Stimulated activated CD4-positive, alpha-beta T cell treated with anti-CD3 and anti-CD28 coated beads, Interleukin-15, amount 100 ng/mL, for 1 hour (primary cell): ENCODE measurements around the gene KIAA1191.
A peak's percentile ranks its signal among the peaks of the same experiment; 100 is the strongest.

Source experiments
- DNase-seq, 2 donors: peaks; one replicate each; pipeline ENCODE4 v3.0.0-alpha.2; 2020; ENCODE audit warnings: low read depth in 1 of 2, low spot score in 1 of 2

Gene KIAA1191

GRCh38 chr5:176389135-176390123, 27.9 kb upstream of the KIAA1191 start:
- no peak for DNase-seq

GRCh38 chr5:176388444-176389134, 27.0 kb upstream of the KIAA1191 start, which contains the start of the genes HIGD2A and NOP16:
Gene HIGD2A (plus strand): TSS chr5:176388751. CDS start chr5:176388820, 69 bp downstream.
Gene NOP16 (minus strand): TSS chr5:176388598. CDS start chr5:176388539, 59 bp downstream.
- DNase-seq = peak; percentile 97 to 98

- DNase-seq = no peak
Measured at GRCh38 chr5:176388003-176388443, 26.5 kb upstream of the KIAA1191 start.

GRCh38 chr5:176387384-176387925, 25.9 kb upstream of the KIAA1191 start:
- no peak for DNase-seq

GRCh38 chr5:176386491-176386890, 24.9 kb upstream of the KIAA1191 start:
- no peak for DNase-seq

- DNase-seq = no peak
Measured at GRCh38 chr5:176384991-176385390, 23.4 kb upstream of the KIAA1191 start.

GRCh38 chr5:176384366-176384930, 22.9 kb upstream of the KIAA1191 start:
- DNase-seq = no peak

GRCh38 chr5:176383961-176384360, 22.4 kb upstream of the KIAA1191 start:
- no peak for DNase-seq

GRCh38 chr5:176383248-176383905, 21.8 kb upstream of the KIAA1191 start:
- no peak for DNase-seq

- no peak for DNase-seq
Measured at GRCh38 chr5:176382721-176383120, 21.2 kb upstream of the KIAA1191 start.

- DNase-seq = no peak
Measured at GRCh38 chr5:176381979-176382378, 20.4 kb upstream of the KIAA1191 start.

- no peak for DNase-seq
Measured at GRCh38 chr5:176381423-176381822, 19.9 kb upstream of the KIAA1191 start.

GRCh38 chr5:176379881-176380280, 18.3 kb upstream of the KIAA1191 start:
- no peak for DNase-seq

GRCh38 chr5:176373100-176373818, 11.7 kb upstream of the KIAA1191 start:
- DNase-seq = no peak

GRCh38 chr5:176371621-176372539, 10.3 kb upstream of the KIAA1191 start:
- no peak for DNase-seq

- no peak for DNase-seq
Measured at GRCh38 chr5:176369934-176370711, 8.6 kb upstream of the KIAA1191 start.

GRCh38 chr5:176368726-176369125, 7.2 kb upstream of the KIAA1191 start:
- no peak for DNase-seq

GRCh38 chr5:176366232-176366894, 4.8 kb upstream of the KIAA1191 start:
- no peak for DNase-seq
